Loucy (cell line): ENCODE measurements around the gene FSTL1.

ENCODE experiments used
- H2AFZ ChIP-seq: fragments of 200-600 bp; sonication (generic); 2 replicates; pipeline ENCODE4 v1.6.0; 2016; ENCODE audit warnings: antibody characterized with exemption, mild to moderate bottlenecking, low read length, moderate library complexity
- H3F3A ChIP-seq: fragments of 200-600 bp; 2 replicates; pipeline ENCODE4 v1.6.0; 2016; ENCODE audit warnings: antibody characterized with exemption, low read depth, mild to moderate bottlenecking
- H3K27me3 ChIP-seq: fragments of 200-600 bp; sonication (generic); 2 replicates; pipeline ENCODE4 v1.6.1; 2014; ENCODE audit warnings: low read length, mild to moderate bottlenecking; ENCODE audit not compliant: insufficient read depth, poor library complexity, severe bottlenecking
- H3K36me3 ChIP-seq: fragments of 200-600 bp; sonication (generic); 2 replicates; pipeline ENCODE4 v1.6.1; 2016; ENCODE audit warnings: low read length; ENCODE audit not compliant: insufficient read depth
- H3K4me1 ChIP-seq: fragments of 200-600 bp; sonication (generic); 2 replicates; pipeline ENCODE4 v1.5.1; 2014; ENCODE audit warnings: low read length, mild to moderate bottlenecking; ENCODE audit not compliant: insufficient read depth, poor library complexity, severe bottlenecking
- H3K4me2 ChIP-seq: fragments of 200-600 bp; sonication (generic); 2 replicates; pipeline ENCODE4 v1.6.0; 2014; ENCODE audit warnings: antibody characterized with exemption, low read length, low read depth, mild to moderate bottlenecking; ENCODE audit not compliant: poor library complexity, severe bottlenecking
- H3K4me3 ChIP-seq: fragments of 200-600 bp; sonication (generic); 2 replicates; pipeline ENCODE4 v1.5.1; 2014; ENCODE audit warnings: low read length, mild to moderate bottlenecking, mixed read lengths; ENCODE audit not compliant: poor library complexity, severe bottlenecking
- H3K79me2 ChIP-seq: fragments of 200-600 bp; sonication (generic); 2 replicates; pipeline ENCODE4 v1.6.1; 2014; ENCODE audit warnings: low read length; ENCODE audit not compliant: insufficient read depth
- H3K9ac ChIP-seq: fragments of 200-600 bp; sonication (generic); 2 replicates; pipeline ENCODE4 v1.6.0; 2014; ENCODE audit warnings: mild to moderate bottlenecking, low read depth, low read length, moderate library complexity; ENCODE audit not compliant: poor library complexity, severe bottlenecking
- H3K9me2 ChIP-seq: fragments of 200-600 bp; sonication (generic); replicated peaks from 2 replicates; pipeline ENCODE4 v1.6.1; 2016; ENCODE audit warnings: low read depth, low read length, mixed read lengths
- H3K9me3 ChIP-seq: fragments of 200-600 bp; sonication (generic); 2 replicates; pipeline ENCODE4 v1.6.1; 2014; ENCODE audit warnings: mild to moderate bottlenecking, antibody characterized with exemption, low read length, low read depth; ENCODE audit not compliant: insufficient read depth
- H4K20me1 ChIP-seq: fragments of 200-600 bp; sonication (generic); 2 replicates; pipeline ENCODE4 v1.6.0; 2014; ENCODE audit warnings: antibody characterized with exemption, low read length, mild to moderate bottlenecking; ENCODE audit not compliant: insufficient read depth, poor library complexity, severe bottlenecking
- EZH2phosphoT487 ChIP-seq: fragments of 200-600 bp; IDR thresholded peaks from 2 replicates; pipeline ENCODE4 v1.6.1; 2018; ENCODE audit warnings: antibody characterized with exemption, mild to moderate bottlenecking, moderate library complexity, borderline replicate concordance
- TF ChIP-seq, protein P1 (sequence below): fragments of 200-600 bp; sonication (generic); conservative IDR thresholded peaks from 2 replicates; pipeline ENCODE4 v1.5.1; 2014; ENCODE audit warnings: mild to moderate bottlenecking, antibody characterized with exemption, low read length

The FSTL1 gene

DNA sequence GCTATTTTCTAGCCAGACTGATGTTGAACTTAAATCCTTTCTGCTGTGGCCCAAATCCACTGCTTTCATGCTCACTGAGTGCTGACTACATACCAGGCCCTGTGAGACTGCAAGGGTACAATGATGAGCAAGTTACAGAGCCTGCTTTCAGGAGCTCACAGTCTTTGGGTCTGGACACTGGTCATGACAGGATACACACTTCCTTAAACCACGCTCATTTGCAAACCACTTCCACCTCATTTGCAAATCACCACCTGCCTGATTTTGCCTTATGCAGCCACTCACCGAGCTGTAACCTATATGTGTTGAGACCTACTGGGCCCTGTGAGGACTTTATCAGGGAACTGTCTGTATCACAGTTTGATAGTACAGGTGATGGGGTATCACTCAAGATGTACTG, 51.4 kb downstream of the FSTL1 start:
- H3K27me3 ChIP-seq, result no peaks in the 10 kb centered on the region
- H3K4me2 ChIP-seq, result no peak overlapping the region
- H3K4me1 ChIP-seq, result no peaks in the 10 kb centered on the region
- TF ChIP-seq, protein P1, sequence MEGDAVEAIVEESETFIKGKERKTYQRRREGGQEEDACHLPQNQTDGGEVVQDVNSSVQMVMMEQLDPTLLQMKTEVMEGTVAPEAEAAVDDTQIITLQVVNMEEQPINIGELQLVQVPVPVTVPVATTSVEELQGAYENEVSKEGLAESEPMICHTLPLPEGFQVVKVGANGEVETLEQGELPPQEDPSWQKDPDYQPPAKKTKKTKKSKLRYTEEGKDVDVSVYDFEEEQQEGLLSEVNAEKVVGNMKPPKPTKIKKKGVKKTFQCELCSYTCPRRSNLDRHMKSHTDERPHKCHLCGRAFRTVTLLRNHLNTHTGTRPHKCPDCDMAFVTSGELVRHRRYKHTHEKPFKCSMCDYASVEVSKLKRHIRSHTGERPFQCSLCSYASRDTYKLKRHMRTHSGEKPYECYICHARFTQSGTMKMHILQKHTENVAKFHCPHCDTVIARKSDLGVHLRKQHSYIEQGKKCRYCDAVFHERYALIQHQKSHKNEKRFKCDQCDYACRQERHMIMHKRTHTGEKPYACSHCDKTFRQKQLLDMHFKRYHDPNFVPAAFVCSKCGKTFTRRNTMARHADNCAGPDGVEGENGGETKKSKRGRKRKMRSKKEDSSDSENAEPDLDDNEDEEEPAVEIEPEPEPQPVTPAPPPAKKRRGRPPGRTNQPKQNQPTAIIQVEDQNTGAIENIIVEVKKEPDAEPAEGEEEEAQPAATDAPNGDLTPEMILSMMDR, result no peak
- no peak for TF ChIP-seq EZH2phosphoT487
- no peak overlapping the region for H3K9ac ChIP-seq
- H3K9me2 ChIP-seq, result no peaks in the 10 kb centered on the region
- no peak overlapping the region for H2AFZ ChIP-seq
- H3K79me2 ChIP-seq, result no peaks in the 10 kb centered on the region
- H3K9me3 ChIP-seq, result no peaks in the 10 kb centered on the region
- no peaks in the 10 kb centered on the region for H4K20me1 ChIP-seq
- no peaks in the 10 kb centered on the region for H3K36me3 ChIP-seq
- no peak overlapping the region for H3K4me3 ChIP-seq
- H3F3A ChIP-seq, result no peaks in the 10 kb centered on the region

DNA sequence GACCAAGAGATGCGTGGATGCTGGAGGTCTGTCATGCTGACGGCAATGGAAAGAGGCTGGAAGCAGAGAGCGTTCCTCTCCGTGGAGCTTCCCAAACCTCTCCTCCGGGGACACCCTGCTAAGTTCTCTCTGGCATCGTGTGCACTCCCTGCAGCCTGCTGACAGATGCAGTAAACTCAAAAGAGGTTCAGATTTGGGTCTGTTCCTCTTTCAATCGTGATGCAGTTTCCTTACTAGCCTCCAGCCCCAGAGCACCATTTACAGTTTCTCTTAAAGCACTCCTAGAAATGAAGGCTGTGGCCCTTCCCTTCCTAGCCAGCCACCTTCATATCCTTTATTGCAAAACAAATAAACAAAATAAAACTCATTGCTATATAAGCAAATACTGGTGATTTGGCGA, 54.3 kb downstream of the FSTL1 start:
- H3K9me2 ChIP-seq, result no peaks in the 10 kb centered on the region
- H3K9me3 ChIP-seq, result no peaks in the 10 kb centered on the region
- H3F3A ChIP-seq, result no peaks in the 10 kb centered on the region
- no peaks in the 10 kb centered on the region for H3K79me2 ChIP-seq
- TF ChIP-seq, protein P1, result no peak
- TF ChIP-seq EZH2phosphoT487, result no peak
- no peaks in the 10 kb centered on the region for H4K20me1 ChIP-seq
- no peaks in the 10 kb centered on the region for H3K27me3 ChIP-seq
- H3K9ac ChIP-seq, result no peak overlapping the region
- no peak overlapping the region for H3K4me3 ChIP-seq
- H3K4me1 ChIP-seq, result no peaks in the 10 kb centered on the region
- no peak overlapping the region for H2AFZ ChIP-seq
- no peak overlapping the region for H3K4me2 ChIP-seq
- H3K36me3 ChIP-seq, result no peaks in the 10 kb centered on the region

DNA sequence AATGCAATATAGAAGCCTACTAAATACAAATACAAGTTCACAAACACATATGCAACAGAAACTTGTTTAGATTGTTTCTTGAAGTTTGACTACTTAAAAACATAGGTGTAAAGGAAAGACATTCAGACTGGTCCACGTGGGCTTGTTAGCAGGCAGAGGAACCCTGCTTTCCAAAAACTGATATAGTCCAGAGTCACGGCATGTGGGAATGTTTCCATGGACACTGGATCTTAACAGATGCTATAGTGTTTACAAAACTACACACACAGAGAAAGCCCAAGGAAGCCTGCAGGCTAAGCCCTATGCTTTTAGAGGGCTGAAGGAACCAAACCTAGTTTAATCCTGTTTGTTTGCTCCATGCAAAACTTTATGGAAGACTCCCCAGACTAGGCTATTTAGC, 56.4 kb downstream of the FSTL1 start:
- H3F3A ChIP-seq, result no peaks in the 10 kb centered on the region
- no peaks in the 10 kb centered on the region for H3K79me2 ChIP-seq

More for the DNA sequence above, 56.4 kb downstream of the FSTL1 start:
- H3K4me3 ChIP-seq, result no peak overlapping the region
- H3K9me3 ChIP-seq, result no peaks in the 10 kb centered on the region
- H4K20me1 ChIP-seq, result no peaks in the 10 kb centered on the region
- no peak overlapping the region for H2AFZ ChIP-seq
- no peak for TF ChIP-seq EZH2phosphoT487
- TF ChIP-seq, protein P1, result no peak
- H3K4me1 ChIP-seq, result no peaks in the 10 kb centered on the region
- H3K4me2 ChIP-seq, result no peak overlapping the region
- H3K9ac ChIP-seq, result no peak overlapping the region
- H3K27me3 ChIP-seq, result no peaks in the 10 kb centered on the region
- no peaks in the 10 kb centered on the region for H3K9me2 ChIP-seq
- no peaks in the 10 kb centered on the region for H3K36me3 ChIP-seq
